Renal pelvis (tissue), 12 donors: Measurements from ENCODE around the gene CINP. TPM values are rescaled to one million over a fixed set of nuclear protein-coding genes. Genes with fewer than 3 reads are reported as not detected.

Source experiments
- DNase-seq: peaks from one replicate; pipeline ENCODE4 v3.0.0-alpha.2; 2013
- long read RNA-seq, 16 experiments: transcript quantifications; one replicate each; lab custom pipeline, GENCODE V29; 2026
- polyA plus RNA-seq, 3 donors: library from polyadenylated mRNA; unstranded; fragments of 120-200 nt; gene quantifications; one replicate each; pipeline ENCODE4 v1.2.1, GENCODE V29; 2013; ENCODE audit not compliant: insufficient read length in 3 of 3

CINP gene
- 10 to 100 TPM; 34.1 to 36.0 (median 34.6) TPM for polyA plus RNA-seq
- long read RNA-seq, donor 1, full-length matches to known transcripts, result 18 of 26 reads
- long read RNA-seq, donor 1, partial matches to known transcripts, result 8 of 26 reads
- long read RNA-seq, donor 1, other reads (novel, unspliced or antisense), result 0 of 26 reads
- long read RNA-seq, donor 2, full-length matches to known transcripts, result 15 of 15 reads
- long read RNA-seq, donor 2, partial matches to known transcripts, result 0 of 15 reads
- long read RNA-seq, donor 2, other reads (novel, unspliced or antisense), result 0 of 15 reads
- long read RNA-seq, donor 3, full-length matches to known transcripts, result 29 of 34 reads
- long read RNA-seq, donor 3, partial matches to known transcripts, result 5 of 34 reads
- long read RNA-seq, donor 3, other reads (novel, unspliced or antisense), result 0 of 34 reads
- long read RNA-seq, donor 4, full-length matches to known transcripts, result 21 of 21 reads
- long read RNA-seq, donor 4, partial matches to known transcripts, result 0 of 21 reads
- long read RNA-seq, donor 4, other reads (novel, unspliced or antisense), result 0 of 21 reads
- long read RNA-seq, donor 5, transcript CINP-201 (5 exons, 955 nt), result major isoform, 16 of 16 reads
- long read RNA-seq, donor 5, partial matches to known transcripts, result 0 of 16 reads
- long read RNA-seq, donor 5, other reads (novel, unspliced or antisense), result 0 of 16 reads
- long read RNA-seq, donor 6, full-length matches to known transcripts, result 26 of 26 reads
- long read RNA-seq, donor 6, partial matches to known transcripts, result 0 of 26 reads
- long read RNA-seq, donor 6, other reads (novel, unspliced or antisense), result 0 of 26 reads
- long read RNA-seq, donor 7, full-length matches to known transcripts, result 28 of 28 reads
- long read RNA-seq, donor 7, partial matches to known transcripts, result 0 of 28 reads
- long read RNA-seq, donor 7, other reads (novel, unspliced or antisense), result 0 of 28 reads
- long read RNA-seq, donor 8, partial matches to known transcripts, result 0 of 3 reads
- long read RNA-seq, donor 8, other reads (novel, unspliced or antisense), result 0 of 3 reads
- long read RNA-seq, donor 9, full-length matches to known transcripts, result 18 of 24 reads
- long read RNA-seq, donor 9, partial matches to known transcripts, result 6 of 24 reads
- long read RNA-seq, donor 9, other reads (novel, unspliced or antisense), result 0 of 24 reads
- long read RNA-seq, donor 10, full-length matches to known transcripts, result 23 of 23 reads
- long read RNA-seq, donor 10, partial matches to known transcripts, result 0 of 23 reads
- long read RNA-seq, donor 10, other reads (novel, unspliced or antisense), result 0 of 23 reads
- long read RNA-seq, donor 11, transcript CINP-201 (5 exons, 955 nt), result major isoform, 7 of 7 reads
- long read RNA-seq, donor 11, partial matches to known transcripts, result 0 of 7 reads
- long read RNA-seq, donor 11, other reads (novel, unspliced or antisense), result 0 of 7 reads
- long read RNA-seq, donor 12, full-length matches to known transcripts, result 28 of 28 reads
- long read RNA-seq, donor 12, partial matches to known transcripts, result 0 of 28 reads
- long read RNA-seq, donor 12, other reads (novel, unspliced or antisense), result 0 of 28 reads
- long read RNA-seq, donor 13, full-length matches to known transcripts, result 13 of 13 reads
- long read RNA-seq, donor 13, partial matches to known transcripts, result 0 of 13 reads
- long read RNA-seq, donor 13, other reads (novel, unspliced or antisense), result 0 of 13 reads
- long read RNA-seq, donor 14, result 0 reads
- long read RNA-seq, donor 15, result 0 reads
- long read RNA-seq, donor 16, full-length matches to known transcripts, result 16 of 16 reads
- long read RNA-seq, donor 16, partial matches to known transcripts, result 0 of 16 reads
- long read RNA-seq, donor 16, other reads (novel, unspliced or antisense), result 0 of 16 reads

DNA sequence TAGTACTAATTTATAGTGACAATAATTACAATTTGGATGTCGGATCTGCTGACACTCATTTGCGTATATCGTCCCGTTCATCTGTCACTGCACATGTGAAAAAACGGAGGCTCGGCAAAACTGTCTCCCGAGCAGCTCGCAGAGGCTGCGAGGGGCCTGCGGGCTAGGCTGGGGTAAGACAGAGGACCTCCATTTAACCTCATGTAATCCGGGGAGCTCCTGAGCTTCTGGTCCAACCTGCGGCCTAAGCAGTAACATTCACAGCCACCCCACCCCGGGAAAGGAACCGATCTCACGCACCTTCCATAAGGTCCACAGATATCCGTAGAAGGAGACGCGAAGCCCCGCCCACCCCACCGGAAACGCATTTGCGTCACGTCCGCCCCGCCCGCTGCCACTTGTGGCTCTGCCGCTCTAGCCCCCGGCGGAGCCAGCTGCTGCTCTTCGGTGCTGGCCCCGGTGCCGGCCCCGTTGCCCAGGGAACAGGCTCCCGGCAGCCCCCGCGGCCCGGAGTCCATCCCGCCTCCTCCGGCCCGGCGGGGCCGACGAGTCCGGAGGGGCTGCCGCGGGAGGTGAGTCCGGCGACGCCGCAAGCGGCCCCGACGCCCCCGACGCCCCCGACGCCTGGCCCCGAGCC is at the start of gene CINP, which contains the start of gene TECPR2:
Gene CINP (minus strand): TSS at position 346 of the 637 bp plus-strand sequence. CDS start 39 bp downstream, at position 307.
Gene TECPR2 (plus strand): TSS at position 397 of the 637 bp plus-strand sequence. CDS start 13,781 bp downstream, outside the sequence.
- DNase-seq, result peak; percentile 96

DNA sequence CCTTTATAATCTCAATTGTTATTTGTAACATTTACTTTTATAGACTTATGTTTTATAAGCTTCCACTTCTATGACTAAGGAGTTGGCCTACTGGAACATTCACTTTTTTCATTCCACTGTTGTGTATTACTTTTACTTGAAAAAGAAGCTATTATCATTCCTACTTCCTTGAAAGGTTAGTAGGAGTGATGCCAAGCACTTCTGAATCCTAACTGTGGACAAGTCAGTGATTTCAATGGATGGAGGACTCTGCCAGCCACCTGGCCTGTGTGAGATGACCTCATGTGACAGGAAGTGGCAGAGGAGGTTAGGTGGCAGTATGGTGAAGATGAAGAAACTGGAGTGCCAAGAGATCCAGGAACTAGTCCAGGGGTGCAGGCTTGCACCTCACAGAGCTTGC is 46.0 kb upstream of the CINP start:
- DNase-seq, result no peak

DNA sequence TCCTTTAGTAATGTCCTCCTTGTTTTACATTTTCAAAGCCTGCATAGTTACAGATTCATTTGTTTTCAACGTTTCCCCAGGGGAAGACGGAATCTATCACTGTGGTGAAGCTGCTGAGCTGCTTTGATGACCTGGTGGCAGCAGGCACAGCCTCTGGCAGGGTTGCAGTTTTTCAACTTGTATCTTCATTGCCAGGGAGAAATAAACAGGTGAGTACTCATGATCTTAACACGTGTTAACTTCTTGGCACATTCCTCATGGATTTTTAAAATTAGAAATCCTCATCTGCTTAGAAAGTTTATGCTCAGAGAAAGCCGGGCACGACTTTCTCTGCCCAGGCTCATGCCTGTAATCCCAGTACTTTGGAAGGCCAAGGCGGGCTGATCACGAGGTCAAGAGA is 44.6 kb upstream of the CINP start:
- DNase-seq, result no peak

DNA sequence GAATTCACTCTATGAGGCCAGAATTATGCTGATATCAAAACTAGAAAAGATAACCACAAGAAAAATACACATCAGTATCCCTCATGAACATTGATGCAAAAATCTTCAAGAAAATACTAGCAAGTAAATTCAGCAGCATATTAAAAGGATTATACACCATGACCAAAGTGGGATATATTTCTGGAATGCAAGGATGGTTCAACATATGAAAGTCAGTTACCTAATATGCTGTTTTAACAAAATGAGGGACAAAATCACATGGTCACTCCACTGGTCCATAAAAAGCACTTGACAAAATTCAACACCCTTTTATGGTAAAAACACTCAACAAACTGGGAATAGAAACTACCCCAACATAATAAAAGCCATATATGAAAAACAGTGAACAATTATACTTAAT is 40.3 kb upstream of the CINP start:
- DNase-seq, result no peak

DNA sequence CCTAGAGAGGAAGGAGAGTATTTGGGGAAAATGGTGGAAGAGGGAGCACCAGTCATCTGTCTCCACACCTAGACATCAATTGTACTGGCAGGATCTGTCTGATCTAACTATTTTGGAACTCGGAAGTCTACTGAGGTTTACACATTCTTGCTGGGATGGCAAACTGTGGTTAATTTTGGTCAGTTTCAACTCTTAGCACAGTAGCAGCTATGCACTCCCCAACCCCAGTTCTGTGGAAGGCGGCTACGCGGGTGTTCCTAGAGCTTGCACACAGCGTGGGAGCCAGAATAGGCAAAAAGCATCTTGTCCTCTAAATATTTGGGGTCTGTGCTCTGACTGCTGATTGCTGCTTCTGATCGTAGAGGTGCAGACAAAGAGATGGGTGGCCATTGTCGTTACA is 33.8 kb upstream of the CINP start:
- no peak for DNase-seq

DNA sequence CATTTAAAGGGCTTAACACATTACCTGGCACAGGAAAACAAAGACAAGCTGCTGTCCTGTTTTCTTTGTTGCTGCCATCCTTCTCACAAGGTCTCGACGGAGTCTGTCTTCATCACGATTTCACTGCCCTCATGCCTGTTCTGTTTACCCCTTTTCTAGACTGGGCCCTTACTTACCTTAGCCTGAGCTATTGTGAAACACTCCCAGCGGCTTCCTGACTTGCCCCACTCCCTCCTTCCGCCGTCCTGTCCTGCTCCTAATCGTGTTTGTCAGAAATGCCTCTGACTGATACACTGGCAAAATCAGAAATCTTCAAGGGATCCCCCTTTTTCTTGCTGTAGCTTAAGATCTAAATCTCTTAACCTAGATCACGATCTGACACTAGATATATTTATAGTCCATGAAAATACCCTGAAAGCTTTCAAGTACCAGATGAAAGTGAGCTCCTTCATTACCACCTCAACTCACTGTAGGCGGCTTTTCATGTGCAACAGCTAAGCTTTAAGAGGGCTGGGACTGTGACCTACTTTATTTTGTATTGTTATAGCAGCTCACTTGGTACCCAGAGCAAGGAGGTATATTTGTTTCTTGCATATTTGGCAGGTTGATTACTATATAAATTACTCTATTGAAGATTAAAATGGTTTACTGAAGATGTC is 32.2 kb upstream of the CINP start:
- no peak for DNase-seq

DNA sequence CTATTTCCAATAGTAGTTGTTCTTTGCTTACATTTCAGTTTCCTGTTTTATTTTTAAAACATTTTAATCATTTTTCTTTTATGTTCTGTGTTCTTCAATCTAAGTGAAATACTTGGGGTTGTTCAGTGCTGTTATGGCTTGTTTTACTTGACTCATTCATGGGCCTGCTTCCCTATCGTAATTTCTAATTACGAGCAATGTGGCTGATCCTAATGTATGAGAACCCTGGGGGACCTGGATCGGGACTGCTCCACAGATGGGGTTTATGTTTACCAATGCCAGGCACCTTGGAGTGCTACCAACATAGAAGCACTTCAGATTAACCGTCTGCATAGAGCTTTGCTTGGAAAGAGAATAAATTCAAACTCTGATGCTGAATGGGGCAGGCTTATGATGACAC is 29.8 kb upstream of the CINP start:
- DNase-seq, result no peak

DNA sequence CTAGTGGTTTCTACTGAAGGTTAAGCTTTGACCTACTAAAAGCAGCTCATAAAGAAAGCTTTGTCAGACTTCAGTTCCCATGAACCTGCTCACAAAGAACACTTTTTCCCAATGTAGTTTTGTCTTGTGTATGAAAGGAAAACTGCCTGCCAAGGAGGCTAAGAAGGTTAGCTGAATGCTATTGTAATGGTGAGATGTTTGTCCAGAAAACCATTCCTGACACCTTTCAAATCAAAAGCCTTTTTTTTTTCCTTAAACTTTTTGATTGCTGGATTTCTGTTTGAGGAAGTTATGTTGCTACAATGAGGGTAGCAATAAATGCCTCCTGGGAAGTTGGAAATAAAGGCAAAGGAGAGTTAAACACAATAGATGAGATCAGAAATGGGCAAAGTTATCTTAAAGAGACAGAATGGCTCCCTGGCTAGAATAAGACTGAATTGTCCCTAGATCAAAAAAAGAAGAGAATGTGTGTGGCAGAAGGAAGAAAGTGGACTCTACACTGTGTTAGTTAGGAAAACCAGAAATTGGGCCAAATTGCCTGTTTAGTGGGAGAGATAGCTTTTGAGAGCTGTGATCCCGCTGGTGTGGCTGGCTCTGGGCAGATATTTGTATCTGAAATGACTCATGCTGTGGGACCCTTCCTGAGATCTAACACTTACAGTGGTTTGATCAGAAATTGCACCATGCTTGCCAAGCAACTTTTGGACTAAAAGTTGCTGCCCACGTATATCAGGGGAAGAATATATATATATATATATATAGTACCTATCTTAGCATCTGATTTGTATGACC is 27.6 kb upstream of the CINP start:
- DNase-seq, result no peak

DNA sequence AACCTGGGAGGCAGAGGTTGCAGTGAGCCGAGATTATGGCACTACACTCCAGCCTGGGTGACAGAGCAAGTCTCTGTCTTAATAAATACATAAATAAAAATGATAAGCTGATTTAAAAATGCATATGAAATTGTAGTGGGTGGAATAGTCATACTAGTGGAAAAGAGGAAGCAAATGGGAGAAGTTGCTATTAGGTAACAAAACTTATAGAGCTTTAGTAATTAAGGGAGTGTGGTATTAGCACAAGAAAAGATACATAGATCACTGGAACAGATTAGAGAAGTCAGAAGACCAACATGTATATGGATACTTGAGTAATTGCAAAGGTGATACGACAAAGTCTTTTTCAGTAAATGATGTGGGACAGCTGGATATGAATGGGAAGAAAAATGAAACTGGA is 26.6 kb upstream of the CINP start:
- DNase-seq, result no peak

DNA sequence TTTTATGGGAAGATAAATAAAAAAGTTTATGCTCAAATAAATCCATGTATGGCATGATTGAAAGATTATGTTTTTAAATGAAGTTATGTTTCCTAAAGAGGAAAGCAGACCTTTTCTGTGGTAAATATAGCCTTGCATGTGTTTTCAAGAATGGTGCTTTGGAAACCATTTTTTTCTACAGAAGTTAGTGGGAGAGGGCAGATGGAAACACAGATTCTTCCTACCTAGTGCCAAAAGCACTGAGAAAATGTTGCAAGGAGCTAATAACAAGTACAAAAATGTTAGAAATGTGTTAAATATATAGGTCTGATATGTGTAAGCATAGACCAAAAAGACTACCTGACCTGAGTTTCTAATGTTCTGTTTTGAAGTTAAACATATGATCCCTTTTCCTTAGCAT is 24.4 kb upstream of the CINP start:
- DNase-seq, result no peak

DNA sequence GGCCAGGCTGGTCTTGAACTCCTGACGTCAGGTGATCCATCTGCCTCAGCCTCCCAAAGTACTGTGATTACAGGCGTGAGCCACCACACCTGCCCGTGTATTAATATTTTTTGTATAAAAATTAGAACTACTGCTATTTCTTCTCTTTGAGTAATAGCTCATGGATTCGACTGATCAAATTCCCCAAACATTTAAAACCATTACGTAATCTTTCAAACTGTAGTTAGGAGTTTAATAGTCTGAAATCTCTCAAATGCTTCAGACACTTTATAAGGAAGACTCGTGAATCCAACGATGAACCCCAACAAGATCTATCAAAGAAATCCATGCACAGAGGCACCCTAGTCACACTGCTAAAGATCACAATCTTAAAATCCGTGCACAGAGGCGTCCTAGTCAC is 16.1 kb upstream of the CINP start:
- DNase-seq, result no peak

DNA sequence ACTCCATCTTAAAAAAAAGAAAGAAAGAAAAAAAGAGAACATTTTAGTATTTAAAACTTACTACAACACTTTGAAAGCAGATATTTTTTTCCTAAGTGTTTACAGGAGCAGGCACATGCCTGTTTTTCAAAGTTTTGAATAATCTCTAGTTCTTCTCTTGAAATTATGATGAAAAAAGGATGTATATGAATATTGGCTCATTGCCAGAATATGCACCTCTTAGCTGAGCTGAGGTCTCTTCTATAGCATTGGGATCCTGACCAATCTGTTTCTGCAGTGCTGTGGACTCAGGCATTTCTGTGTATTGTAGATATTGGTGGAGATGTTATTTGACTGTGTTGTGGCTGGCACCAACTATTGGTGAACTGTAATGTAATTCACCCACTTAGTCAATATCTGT is 15.0 kb upstream of the CINP start:
- no peak for DNase-seq

DNA sequence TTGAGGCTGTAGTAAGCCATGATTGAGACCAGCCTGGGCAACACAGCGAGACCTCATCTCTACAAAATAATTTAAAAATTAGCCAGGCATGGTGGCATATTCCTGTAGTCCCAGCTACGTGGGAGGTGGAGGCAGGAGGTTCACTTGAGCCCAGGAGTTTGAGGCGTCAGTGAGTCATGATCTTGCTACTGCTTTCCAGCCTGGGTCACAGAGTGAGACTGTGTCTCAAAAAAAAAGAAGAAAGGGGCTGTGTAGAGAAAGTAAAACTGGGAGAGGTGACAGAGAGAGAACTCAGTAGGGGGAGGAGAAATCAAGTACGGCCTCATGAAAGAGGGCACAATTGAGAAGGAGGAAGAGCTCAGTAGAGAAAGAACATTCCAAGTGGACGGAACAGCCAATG is 12.4 kb upstream of the CINP start:
- no peak for DNase-seq

DNA sequence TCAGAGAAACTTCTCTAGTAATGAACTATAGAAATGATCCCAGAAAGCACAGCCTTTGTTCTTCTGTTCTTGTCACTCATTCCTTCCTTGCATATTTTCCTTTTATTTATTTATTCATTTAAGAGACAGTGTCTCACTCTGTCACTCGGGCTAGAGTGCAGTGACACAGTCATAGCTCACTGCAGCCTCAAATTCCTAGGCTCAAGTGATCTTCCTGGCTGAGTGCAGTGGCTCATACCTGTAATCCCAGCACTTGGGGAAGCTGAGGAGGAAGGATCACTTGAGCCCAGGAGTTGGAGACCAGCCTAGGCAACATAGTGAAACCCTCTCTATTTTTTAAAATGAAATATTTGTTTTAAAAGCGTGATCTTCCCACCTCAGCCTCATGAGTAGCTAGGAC is 11.6 kb upstream of the CINP start:
- DNase-seq, result no peak

DNA sequence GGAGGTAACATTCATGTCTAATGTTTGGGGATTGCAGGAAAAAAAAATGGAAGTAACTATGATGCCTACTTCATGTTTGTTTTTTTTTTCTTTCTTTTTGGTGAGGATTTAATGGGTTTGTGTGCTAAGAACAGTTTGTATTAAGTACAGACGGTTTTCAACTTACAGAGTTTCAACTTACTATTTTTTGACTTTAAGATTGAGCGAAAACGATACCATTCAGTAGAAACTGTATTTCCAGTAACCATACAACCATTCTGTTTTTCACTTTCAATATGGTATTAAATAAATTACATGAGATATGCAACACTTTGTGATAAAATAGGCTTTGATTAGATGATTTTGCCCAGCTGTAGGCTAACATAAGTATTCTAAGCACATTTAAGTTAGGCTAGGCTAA is 10.4 kb upstream of the CINP start:
- no peak for DNase-seq

DNA sequence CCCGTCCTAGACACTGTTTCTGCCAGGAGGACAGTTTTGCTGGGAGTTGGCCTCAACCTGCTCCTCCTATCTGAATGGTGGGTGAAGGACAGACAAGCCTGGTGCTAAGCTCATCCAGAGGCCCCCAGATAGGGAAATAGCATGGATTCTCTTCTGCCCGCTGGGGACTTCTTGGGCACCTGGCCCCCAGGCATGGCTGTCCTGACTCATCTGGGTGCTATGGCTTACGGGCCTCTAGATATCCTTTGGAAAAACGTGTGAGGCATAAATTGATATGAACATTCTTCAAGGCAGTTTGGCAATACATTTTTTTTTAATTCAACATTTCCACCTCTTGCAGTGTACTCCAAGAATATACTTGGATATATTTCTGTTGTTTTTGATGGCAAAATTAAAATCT is 8.7 kb upstream of the CINP start:
- DNase-seq, result no peak

DNA sequence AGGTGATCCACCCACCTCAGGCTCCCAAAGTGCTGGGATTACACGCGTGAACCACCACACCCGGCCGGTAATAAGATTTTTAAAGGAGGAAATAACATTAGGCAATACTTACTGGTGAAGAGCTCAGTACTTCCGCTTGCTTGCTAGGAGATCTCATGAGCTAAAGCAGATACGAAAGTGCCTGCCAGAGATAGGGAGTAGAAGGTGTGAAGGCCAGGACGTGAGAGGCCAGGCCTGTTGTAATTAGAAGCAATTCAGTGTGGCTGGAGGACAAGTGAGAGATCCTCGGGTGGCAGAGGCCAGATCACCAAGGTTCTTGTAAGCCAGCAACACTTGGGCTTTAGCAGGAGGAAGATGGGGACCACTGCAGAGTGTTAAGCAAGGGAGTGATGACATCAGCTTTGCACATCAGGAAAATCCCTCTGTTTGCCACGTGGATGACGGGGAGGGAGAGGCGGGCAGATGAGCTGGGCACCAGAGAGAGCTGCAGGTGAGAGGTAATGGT is 7.7 kb upstream of the CINP start:
- DNase-seq, result no peak

DNA sequence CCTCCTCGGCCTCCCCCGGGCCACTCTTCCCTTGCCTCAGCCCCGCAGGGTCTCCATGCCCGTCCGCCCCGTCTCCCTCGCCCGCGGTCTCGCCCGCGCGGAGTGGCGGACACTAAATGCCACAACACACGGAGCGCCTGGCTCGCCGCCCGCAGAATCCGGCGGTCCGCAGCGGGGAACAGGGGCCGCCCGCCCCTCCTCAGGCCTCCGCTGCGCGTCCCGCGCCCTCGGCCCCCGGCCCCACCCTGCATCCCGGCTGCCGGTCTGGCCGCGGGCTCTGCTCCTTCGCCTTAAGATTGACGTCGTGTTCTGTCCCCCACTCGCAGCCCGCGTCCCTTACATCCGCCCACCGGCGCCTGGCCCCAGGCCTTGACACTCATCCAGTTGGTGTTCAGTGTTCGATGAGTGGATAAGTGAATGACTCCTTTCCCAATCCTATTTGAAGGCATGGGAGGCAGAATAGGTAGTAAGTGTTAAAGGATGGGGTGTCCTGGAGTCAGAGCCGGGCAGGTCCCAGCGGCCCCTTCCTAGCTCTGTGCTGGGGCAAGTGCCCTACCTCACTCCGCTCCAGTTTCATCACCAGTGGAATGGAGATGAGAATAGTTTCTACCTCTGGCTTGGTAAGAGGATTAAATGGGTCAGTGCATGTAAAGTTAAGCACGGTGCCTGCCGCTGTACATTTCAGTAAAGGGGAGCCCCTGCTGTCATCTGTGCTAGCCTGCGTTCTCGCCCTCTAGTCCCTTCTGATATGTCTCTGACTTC is 673 bp upstream of the CINP start:
- DNase-seq, result peak; percentile 22
